Ishikawa (cell line): Measurements from ENCODE around the gene BFSP1.

Source experiments
- CEBPB ChIP-seq: IDR thresholded peaks from 2 replicates; pipeline ENCODE4 v1.6.1; 2012
- CREB1 ChIP-seq: IDR thresholded peaks from 2 replicates; pipeline ENCODE4 v1.6.1; 2012; ENCODE audit warnings: low read depth
- EGR1 ChIP-seq: IDR thresholded peaks from 2 replicates; pipeline ENCODE4 v1.6.1; 2012
- EP300 ChIP-seq: IDR thresholded peaks from 2 replicates; pipeline ENCODE4 v1.6.1; 2012; ENCODE audit warnings: borderline replicate concordance
- FOXM1 ChIP-seq: IDR thresholded peaks from 2 replicates; pipeline ENCODE4 v1.6.1; 2012; ENCODE audit warnings: low read depth, borderline replicate concordance
- NFIC ChIP-seq: IDR thresholded peaks from 2 replicates; pipeline ENCODE4 v1.6.1; 2012
- RAD21 ChIP-seq: IDR thresholded peaks from 2 replicates; pipeline ENCODE4 v1.6.1; 2012; ENCODE audit warnings: low read depth
- REST ChIP-seq: IDR thresholded peaks from 2 replicates; pipeline ENCODE4 v1.6.1; 2012; ENCODE audit warnings: low read depth, mild to moderate bottlenecking
- TAF1 ChIP-seq: IDR thresholded peaks from 2 replicates; pipeline ENCODE4 v1.6.1; 2012; ENCODE audit warnings: low read depth, mild to moderate bottlenecking
- TCF12 ChIP-seq: IDR thresholded peaks from 2 replicates; pipeline ENCODE4 v1.6.1; 2012; ENCODE audit warnings: low read depth
- TEAD4 ChIP-seq: IDR thresholded peaks from 2 replicates; pipeline ENCODE4 v1.6.1; 2012
- USF1 ChIP-seq: IDR thresholded peaks from 2 replicates; pipeline ENCODE4 v1.6.1; 2012
- YY1 ChIP-seq: IDR thresholded peaks from 2 replicates; pipeline ENCODE4 v1.6.1; 2012; ENCODE audit warnings: low read depth
- ZBTB7A ChIP-seq: IDR thresholded peaks from 2 replicates; pipeline ENCODE4 v1.6.1; 2012; ENCODE audit warnings: low read depth
- TF ChIP-seq, protein P1 (sequence below): IDR thresholded peaks from 2 replicates; pipeline ENCODE4 v1.6.1; 2012

BFSP1 gene

DNA sequence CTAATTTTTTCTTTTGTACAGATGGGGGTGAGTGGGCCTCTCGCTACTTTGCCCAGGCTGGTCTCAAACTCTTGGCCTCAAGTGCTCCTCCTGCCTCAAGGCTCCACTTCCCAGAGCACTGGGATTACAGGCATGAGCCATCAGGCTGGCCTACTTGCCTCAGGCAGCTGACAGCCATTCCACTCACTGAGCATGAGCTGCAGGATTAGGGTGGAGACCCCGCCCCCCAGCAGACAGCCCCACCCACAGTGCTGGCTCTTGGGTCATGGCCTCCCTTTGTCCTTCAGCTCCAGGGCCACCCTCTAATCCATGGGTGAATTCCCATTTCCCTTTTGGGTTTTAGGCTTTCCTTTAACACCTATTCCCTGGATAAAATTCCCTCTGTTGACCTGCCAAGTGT lies 82.1 kb downstream of the BFSP1 start:
- TF ChIP-seq USF1 (no peak), ZBTB7A (no peak), YY1 (no peak)

GRCh38 chr20:17448071-17448470 lies 83.1 kb downstream of the BFSP1 start:
- TF ChIP-seq USF1, result no peak
- no peak for TF ChIP-seq CREB1
- no peak for TF ChIP-seq EGR1
- TF ChIP-seq REST, result no peak
- no peak for TF ChIP-seq CEBPB
- TF ChIP-seq TAF1, result no peak
- no peak for TF ChIP-seq EP300
- no peak for TF ChIP-seq FOXM1
- TF ChIP-seq TEAD4, result no peak
- TF ChIP-seq ZBTB7A, result no peak
- TF ChIP-seq YY1, result no peak
- TF ChIP-seq, protein P1, sequence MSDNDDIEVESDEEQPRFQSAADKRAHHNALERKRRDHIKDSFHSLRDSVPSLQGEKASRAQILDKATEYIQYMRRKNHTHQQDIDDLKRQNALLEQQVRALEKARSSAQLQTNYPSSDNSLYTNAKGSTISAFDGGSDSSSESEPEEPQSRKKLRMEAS, result no peak
- TF ChIP-seq TCF12, result no peak
- TF ChIP-seq NFIC, result no peak
- TF ChIP-seq RAD21, result no peak

DNA sequence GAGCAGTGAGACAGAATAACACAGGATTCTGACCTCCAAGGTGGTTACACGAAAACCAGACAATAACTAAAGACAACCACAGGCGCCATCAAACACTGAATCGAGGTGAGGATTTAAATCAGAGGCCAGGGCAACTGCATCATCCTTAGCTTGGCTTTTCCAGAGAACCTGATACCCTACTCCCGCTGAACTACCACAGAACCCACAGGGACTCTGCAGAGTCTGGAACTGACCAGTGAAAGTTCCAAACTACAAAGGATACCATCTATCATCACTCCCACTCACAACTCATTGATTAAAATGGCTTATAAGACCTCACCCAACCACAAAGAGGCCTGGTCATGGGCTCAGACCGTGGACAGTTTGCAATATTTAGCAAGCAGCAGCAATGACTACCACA lies 85.0 kb downstream of the BFSP1 start:
- TF ChIP-seq CREB1 (no peak), TEAD4 (no peak), NFIC (no peak), YY1 (no peak)
- TF ChIP-seq, protein P1, result no peak

DNA sequence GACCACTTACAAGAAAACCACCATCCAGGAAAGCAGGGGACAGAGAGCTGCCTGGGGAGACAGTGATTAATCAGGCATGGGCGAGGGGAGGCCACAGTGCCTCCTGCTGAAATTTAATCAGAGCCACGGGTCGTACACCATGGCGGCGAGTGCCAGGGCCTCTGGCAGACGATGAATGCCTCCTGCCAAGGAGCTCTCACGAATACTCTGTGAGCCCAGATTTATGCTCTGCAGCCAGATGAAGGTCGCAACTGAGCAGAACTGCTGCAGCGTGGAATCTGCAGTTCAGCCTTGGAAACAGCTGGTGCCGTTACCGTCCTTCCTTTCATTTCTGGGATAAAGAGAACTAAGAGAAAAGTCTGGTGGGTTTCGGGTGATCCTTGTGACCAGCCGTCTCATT lies 85.6 kb downstream of the BFSP1 start:
- TF ChIP-seq, protein P1, result no peak
- no peak for TF ChIP-seq REST
- no peak for TF ChIP-seq USF1
- TF ChIP-seq TEAD4, result no peak
- TF ChIP-seq CREB1, result no peak
- no peak for TF ChIP-seq EGR1
- no peak for TF ChIP-seq FOXM1
- no peak for TF ChIP-seq ZBTB7A
- TF ChIP-seq TAF1, result no peak
- TF ChIP-seq NFIC, result no peak
- TF ChIP-seq RAD21, result no peak
- no peak for TF ChIP-seq YY1
- TF ChIP-seq EP300, result no peak
- no peak for TF ChIP-seq CEBPB
- no peak for TF ChIP-seq TCF12

DNA sequence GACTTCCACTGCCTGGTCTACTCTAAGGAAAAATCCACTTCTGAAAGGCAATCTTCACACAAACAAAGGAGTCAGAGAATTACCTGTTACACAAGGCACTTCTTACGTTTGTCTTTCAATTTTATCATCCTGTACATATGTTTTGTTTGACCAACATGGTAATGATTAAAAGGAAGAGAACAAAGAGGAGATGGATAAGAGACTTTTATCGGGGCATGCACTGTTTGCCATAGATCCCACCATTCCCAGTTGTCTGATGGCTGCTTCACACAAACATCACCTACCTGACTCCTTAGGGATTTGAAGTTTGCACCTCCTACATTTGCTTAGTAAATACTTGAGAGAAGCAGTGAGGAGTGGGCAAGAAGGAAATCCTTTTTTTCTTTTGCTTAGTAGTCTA lies 87.1 kb downstream of the BFSP1 start:
- no peak for TF ChIP-seq FOXM1
- TF ChIP-seq CREB1, result no peak
- TF ChIP-seq, protein P1, result no peak
- no peak for TF ChIP-seq NFIC
- TF ChIP-seq EP300, result no peak
- TF ChIP-seq USF1, result no peak
- TF ChIP-seq TEAD4, result no peak
- no peak for TF ChIP-seq TAF1
- TF ChIP-seq CEBPB, result no peak
- TF ChIP-seq REST, result no peak
- no peak for TF ChIP-seq ZBTB7A
- no peak for TF ChIP-seq YY1
- no peak for TF ChIP-seq EGR1
- no peak for TF ChIP-seq TCF12
- no peak for TF ChIP-seq RAD21
